Measurements from ENCODE around the gene SNAI1.

Gene SNAI1

DNA sequence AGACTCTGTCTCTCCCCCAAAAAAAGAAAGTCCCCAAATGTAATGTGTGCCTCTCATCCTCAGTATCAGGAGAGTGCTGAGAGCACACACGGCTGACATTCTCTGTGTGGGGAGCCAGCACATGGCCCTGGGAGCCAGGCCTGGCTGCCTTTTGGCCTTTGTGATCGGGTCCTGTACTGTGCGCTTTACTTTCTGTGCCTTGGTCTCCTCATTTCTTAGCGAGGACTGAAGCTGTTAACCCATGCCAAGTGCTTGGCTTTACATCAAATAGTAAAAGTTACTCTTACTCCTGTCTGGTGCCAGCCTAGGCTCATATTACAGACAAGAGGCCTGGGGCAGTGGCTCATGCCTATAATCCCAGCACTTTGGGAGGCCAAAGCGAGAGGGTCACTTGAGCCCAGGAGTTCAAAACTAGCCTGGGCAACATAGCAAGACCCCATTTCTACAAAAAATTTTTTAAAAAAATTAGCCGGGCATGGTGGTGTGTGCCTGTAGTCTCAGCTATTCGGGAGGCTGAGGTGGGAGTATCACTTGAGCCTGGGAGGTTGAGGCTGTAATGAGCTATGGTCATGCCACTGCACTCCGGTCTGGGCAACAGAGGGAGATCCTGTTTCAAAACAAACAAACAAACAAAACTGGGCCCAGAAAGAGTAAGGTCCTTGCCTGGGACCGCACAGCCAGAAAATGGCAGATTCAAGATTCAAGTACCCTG, 50.3 kb downstream of the SNAI1 start:
- DNase-seq, result no peak

DNA sequence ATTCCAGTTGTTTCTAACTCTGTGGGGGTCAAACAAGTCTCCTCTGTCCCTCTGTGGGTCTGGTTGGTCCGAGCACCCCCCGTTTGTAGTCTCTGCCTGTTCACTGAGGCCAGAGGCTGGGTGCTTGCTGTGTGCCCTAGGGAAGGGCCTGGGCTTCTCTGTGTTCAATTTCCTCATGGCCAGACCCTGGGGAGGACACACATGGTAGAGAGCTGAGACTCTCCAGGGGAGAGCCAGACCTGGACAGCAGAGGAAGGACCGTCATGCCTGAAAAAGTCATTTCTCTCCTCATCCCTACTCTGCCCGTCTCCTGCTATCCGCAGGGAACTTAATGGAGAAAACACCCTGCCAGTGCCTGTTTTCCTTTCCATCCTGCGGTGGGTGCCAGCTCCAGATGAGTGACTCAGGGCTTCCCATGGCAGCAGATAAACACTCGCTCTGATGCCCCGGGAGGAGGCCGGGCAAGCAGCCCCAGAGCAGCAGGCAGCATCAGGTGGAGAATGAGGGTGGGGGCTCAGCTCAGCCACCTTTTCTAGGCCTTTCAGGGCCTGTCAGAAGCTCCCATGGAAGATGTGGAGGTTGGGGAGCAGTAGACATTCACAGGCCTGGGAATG, 51.9 kb downstream of the SNAI1 start:
- DNase-seq, result peak in 3 of 51 donors; percentile 11 to 60 (median 26)

DNA sequence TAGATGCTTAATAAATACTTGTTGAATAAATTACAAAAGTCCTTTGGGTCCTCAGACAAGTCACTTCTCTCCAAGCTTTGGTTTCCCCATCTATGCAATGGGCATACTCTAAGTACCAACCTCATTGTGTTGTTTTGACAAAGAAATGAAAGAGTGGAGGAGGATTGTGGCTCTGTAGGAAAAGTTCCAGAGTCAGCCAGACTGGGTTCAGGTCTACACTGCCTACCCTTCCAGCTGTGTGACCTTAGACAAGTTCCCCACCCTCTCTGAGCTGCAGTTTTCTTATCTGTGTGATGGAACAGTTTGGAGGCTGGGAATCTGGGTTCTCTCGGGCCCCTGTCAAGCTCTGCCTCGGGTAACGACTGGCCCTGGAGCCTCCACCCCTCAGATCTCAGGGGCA, 53.9 kb downstream of the SNAI1 start:
- DNase-seq, result no peak

DNA sequence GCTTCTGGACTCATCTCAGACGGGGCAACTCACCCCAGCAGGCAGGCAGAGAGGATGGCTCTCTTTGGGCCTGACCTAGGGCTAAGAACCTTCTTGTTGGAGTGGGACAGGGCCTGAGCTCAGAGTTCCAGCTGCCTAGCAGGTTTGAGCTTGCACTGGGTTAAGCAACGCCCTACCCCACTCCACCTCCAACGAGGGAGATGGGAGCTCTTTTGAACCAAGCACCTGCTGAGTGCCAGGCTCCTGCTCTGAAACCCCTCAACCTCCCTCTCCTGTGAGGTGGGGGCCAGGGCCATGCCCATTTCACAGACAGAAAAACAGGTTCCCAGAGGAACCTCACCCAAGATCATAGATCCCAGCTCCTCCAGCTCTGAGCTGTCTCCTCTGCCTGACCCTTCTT, 54.3 kb downstream of the SNAI1 start:
- no peak for DNase-seq

DNA sequence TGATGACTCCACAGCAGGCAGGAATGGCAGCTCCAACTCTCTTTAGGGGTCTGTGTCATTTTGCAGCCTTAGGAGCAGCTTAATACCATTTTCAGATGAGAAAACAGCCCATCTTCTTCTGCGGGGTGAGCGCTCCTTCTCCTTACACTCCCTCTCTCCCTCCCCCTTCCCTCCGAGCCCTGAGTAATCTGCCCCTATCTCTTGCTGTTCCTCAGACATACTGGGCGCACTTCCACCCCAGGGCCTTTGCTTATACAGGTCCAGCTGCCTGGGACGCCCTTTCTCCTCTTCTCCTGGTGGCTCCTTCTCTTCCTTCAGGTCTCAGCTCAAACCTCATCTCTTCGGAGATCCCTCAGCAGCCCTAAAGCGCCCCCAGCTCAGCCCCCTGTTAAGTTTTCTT, 54.8 kb downstream of the SNAI1 start:
- DNase-seq, result no peak

DNA sequence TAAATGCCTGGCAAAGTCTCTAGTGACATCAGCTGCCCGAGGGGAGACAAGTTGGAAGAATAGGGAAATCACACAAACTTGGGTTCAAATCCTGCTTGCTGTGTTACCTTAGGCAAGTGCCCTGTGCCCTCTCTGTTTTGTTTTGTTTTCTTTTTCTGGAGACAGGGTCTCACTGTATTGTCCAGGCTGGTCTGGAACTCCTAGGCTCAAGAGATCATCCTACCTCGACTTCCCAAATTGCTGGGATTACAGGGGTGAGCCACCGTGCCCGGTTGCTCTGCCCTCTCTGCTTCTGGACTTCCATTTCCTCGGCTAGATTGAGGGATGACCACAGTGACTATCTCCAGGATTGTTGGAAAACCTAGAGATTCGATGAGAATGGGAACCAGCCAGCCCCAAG, 55.4 kb downstream of the SNAI1 start:
- DNase-seq, result no peak

All from hypothalamus (tissue), 51 donors.